ENCODE data around the gene ZNF26.
A peak's percentile ranks its signal among the peaks of the same experiment; 100 is the strongest.
"Not testable (repeated sequence)": the region's sequence is repeated elsewhere in the genome, so short reads cannot be mapped to it uniquely, and the experiment has no call there.

Gene ZNF26

GRCh38 chr12:132986001-132986884 is at the start of gene ZNF26:
Gene ZNF26 (plus strand): TSS chr12:132986367. CDS start chr12:132986841, 474 bp downstream.
- DNase-seq (ENCODE audit: low read depth) = peak; percentile 94

- not testable (repeated sequence) for DNase-seq (ENCODE audit: low read depth)
Observed at GRCh38 chr12:132936921-132937320, 49.2 kb upstream of the ZNF26 start.

GRCh38 chr12:132937476-132937875 is 48.7 kb upstream of the ZNF26 start:
- no peak for DNase-seq (ENCODE audit: low read depth)

- DNase-seq (ENCODE audit: low read depth) = not testable (repeated sequence)
Observed at GRCh38 chr12:132938807-132939206, 47.4 kb upstream of the ZNF26 start.

- DNase-seq (ENCODE audit: low read depth) = no peak
Observed at GRCh38 chr12:132940071-132940719, 46.0 kb upstream of the ZNF26 start.

GRCh38 chr12:132941336-132941954 is 44.7 kb upstream of the ZNF26 start:
- DNase-seq (ENCODE audit: low read depth) = no peak

GRCh38 chr12:132942611-132943010 is 43.6 kb upstream of the ZNF26 start:
- no peak for DNase-seq (ENCODE audit: low read depth)

GRCh38 chr12:132945806-132946205 is 40.4 kb upstream of the ZNF26 start:
- no peak for DNase-seq (ENCODE audit: low read depth)

- DNase-seq (ENCODE audit: low read depth) = no peak
Observed at GRCh38 chr12:132946246-132946820, 39.8 kb upstream of the ZNF26 start.

- DNase-seq (ENCODE audit: low read depth) = no peak
Observed at GRCh38 chr12:132948146-132949066, 37.8 kb upstream of the ZNF26 start.

GRCh38 chr12:132949936-132950837 is 36.0 kb upstream of the ZNF26 start:
- DNase-seq (ENCODE audit: low read depth) = no peak

- no peak for DNase-seq (ENCODE audit: low read depth)
Observed at GRCh38 chr12:132950844-132951535, 35.2 kb upstream of the ZNF26 start.

GRCh38 chr12:132951649-132952048 is 34.5 kb upstream of the ZNF26 start:
- DNase-seq (ENCODE audit: low read depth) = no peak

- no peak for DNase-seq (ENCODE audit: low read depth)
Observed at GRCh38 chr12:132952371-132953162, 33.6 kb upstream of the ZNF26 start.

- DNase-seq (ENCODE audit: low read depth) = no peak
Observed at GRCh38 chr12:132953163-132953425, 33.1 kb upstream of the ZNF26 start.

GRCh38 chr12:132953771-132954170 is 32.4 kb upstream of the ZNF26 start:
- DNase-seq (ENCODE audit: low read depth) = no peak

GRCh38 chr12:132954471-132955048 is 31.6 kb upstream of the ZNF26 start:
- DNase-seq (ENCODE audit: low read depth) = peak; percentile 32

- DNase-seq (ENCODE audit: low read depth) = peak; percentile 74
Observed at GRCh38 chr12:132955094-132956010, 30.8 kb upstream of the ZNF26 start.
